Endometrial microvascular endothelial cells (primary cell): ENCODE data around the gene CASZ1. TPM values are rescaled to one million over a fixed set of nuclear protein-coding genes. Genes with fewer than 3 reads are reported as not detected.

Experiments used
- in situ Hi-C: cut with HindIII; loops from 2 replicates; pipeline ENCODE4 v1.10.0; 2017; ENCODE audit warnings: low sequenced_read_pairs, low pct_unique_long_range_greater_than_20kb; ENCODE audit errors: inconsistent ontology term
- total RNA-seq: library from RNA; depleted of rRNA; stranded (reverse); fragments of >200 nt; gene quantifications from one replicate; pipeline ENCODE4 v1.2.3, GENCODE V29; 2015; ENCODE audit errors: inconsistent ontology term

Gene CASZ1
- total RNA-seq, 1 donor from 2014 or later, result 8.5 TPM

DNA sequence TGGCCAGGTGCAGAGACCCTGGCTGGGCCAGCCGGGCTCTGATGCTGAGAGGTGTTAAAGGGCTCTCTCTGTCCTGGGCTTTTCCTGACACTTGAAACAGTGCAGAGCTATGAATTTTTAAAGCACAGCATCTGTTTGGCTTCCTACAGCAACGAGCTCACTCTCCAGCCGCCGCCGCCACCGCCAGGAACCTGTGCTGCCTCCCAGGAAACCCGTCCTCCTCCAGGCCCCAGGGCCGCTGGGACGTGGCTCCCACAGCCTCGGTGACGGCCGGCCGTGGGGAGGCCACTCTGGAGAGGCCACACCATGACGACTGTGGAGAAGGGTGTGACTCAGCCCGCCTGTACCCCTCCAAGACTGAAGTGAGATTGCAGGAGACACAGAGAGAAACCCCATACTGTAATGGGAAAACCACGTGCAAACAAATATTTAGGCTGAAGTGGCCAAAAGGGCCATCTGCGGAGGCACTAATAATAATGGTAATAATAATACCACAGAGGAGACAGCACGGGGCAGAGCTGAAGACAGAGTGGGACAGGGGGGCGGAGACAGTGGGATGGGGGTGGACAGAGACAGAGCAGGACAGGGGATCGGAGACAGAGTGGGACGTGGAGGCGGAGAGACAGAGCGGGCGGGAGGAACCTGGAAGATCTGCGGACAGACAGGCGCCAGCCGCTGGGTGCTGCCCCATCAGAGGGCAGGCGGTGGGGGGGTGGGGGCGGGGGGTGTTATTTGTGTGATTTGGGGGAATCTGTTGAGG is 139.2 kb downstream of the CASZ1 start:
- in situ Hi-C loops, result no loop called here

- in situ Hi-C loops, result no loop called here
Measured at GRCh38 chr1:10656431-10656830, 140.0 kb downstream of the CASZ1 start.

GRCh38 chr1:10655002-10655401 is 141.4 kb downstream of the CASZ1 start:
- in situ Hi-C loops, result no loop called here

GRCh38 chr1:10653370-10654125 is 142.9 kb downstream of the CASZ1 start:
- in situ Hi-C loops, result no loop called here

DNA sequence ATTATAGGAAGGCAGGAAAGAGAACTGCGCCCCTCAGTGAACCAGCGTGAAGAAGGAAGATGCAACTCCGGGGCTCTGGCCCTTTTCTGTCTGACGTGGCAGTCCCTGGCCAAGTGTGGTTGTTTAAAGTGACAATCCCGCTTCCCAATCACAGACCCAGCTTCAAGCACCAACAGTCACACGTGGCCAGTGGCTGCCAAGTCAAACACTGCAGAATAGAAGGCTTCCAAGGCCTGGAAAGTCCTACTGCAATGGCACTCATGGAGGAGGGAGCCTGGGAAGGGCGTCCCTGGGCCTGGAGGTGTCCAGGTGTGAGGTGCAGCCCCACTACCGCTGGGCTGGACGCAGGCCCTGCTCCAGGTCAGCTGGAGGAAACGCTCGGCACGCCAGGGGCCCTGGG is 143.8 kb downstream of the CASZ1 start:
- in situ Hi-C loops, result no loop called here

GRCh38 chr1:10651793-10652192 is 144.7 kb downstream of the CASZ1 start:
- in situ Hi-C loops, result no loop called here

GRCh38 chr1:10651389-10651766 is 145.1 kb downstream of the CASZ1 start:
- in situ Hi-C loops, result no loop called here

- in situ Hi-C loops, result no loop called here
Measured at GRCh38 chr1:10650556-10651388, 145.7 kb downstream of the CASZ1 start.

- in situ Hi-C loops, result no loop called here
Measured at GRCh38 chr1:10649517-10650201, 146.8 kb downstream of the CASZ1 start.

- in situ Hi-C loops, result no loop called here
Measured at GRCh38 chr1:10648689-10649516, 147.5 kb downstream of the CASZ1 start.

DNA sequence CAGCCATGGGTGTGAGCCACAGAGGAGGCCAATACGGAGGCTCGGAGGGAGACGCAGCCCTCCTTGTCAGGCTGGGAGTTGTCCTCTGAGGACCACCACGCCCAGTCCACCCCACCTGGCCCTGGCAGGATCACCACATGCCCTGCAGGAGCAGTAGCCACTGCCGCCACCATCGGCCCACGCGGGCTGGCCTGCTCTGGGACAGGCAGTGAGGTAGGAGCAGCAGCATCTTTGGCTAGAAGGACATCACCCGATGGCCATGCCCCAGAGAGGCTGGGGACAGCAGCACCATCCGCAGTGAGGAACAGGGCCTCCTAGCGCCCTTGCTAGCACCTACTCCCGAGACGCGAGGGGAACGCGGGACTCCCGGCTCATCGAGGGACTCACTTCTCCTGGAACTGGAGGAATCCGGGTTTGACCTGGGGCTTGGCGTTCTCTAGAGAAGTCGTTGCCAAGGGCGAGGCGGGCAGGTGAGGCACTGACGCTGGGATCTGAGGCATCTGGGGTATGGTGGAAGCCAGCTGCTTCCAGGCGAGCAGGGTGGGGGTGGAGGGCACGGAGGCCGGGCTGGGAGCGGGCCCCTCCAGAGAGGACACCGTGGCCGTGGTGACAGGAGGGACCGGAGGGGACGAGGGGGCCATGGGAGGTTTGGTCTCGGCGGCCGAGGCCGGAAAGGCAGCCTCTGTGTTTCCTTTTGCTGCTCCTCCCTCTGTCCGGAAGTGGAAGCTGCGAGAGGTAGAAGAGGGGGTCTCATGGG is 148.9 kb downstream of the CASZ1 start:
- in situ Hi-C loops, result no loop called here

GRCh38 chr1:10646347-10646861 is 150.0 kb downstream of the CASZ1 start:
- in situ Hi-C loops, result no loop called here

- in situ Hi-C loops, result no loop called here
Measured at GRCh38 chr1:10644307-10645128, 151.9 kb downstream of the CASZ1 start.

GRCh38 chr1:10643607-10644306 is 152.7 kb downstream of the CASZ1 start:
- in situ Hi-C loops, result no loop called here

GRCh38 chr1:10642403-10643080 is 153.9 kb downstream of the CASZ1 start:
- in situ Hi-C loops, result no loop called here
